Esophagus (tissue), 2 donors: Measurements from ENCODE around the gene SEMA7A. TPM values are rescaled to one million over a fixed set of nuclear protein-coding genes. Genes with fewer than 3 reads are reported as not detected.

Source experiments
- H3K27ac ChIP-seq, 2 donors: one replicate each; pipeline ENCODE4 v1.5.1; 2013; ENCODE audit warnings: low read depth in 2 of 2, mild to moderate bottlenecking in 2 of 2, inconsistent platforms in 1 of 2, low read length in 1 of 2, moderate library complexity in 1 of 2
- H3K27me3 ChIP-seq, 2 donors: one replicate each; pipeline ENCODE4 v1.6.1; 2013; ENCODE audit warnings: low read length in 2 of 2, control low read depth in 1 of 2, mild to moderate bottlenecking in 1 of 2; ENCODE audit not compliant: insufficient read depth in 2 of 2, control insufficient read depth in 1 of 2
- H3K36me3 ChIP-seq, 2 donors: one replicate each; pipeline ENCODE4 v1.6.1; 2013; ENCODE audit warnings: low read length in 1 of 2; ENCODE audit not compliant: control insufficient read depth in 2 of 2, insufficient read depth in 2 of 2
- H3K4me1 ChIP-seq, 2 donors: one replicate each; pipeline ENCODE4 v1.6.1; 2013; ENCODE audit warnings: low read length in 1 of 2; ENCODE audit not compliant: control insufficient read depth in 2 of 2, insufficient read depth in 2 of 2
- H3K4me3 ChIP-seq, 2 donors: one replicate each; pipeline ENCODE4 v1.5.1; 2013; ENCODE audit warnings: low read length in 2 of 2, mild to moderate bottlenecking in 2 of 2, low read depth in 1 of 2, moderate library complexity in 1 of 2
- H3K9me3 ChIP-seq, 2 donors: one replicate each; pipeline ENCODE4 v1.6.1; 2013; ENCODE audit warnings: mild to moderate bottlenecking in 2 of 2, low read depth in 1 of 2, low read length in 1 of 2, moderate library complexity in 1 of 2; ENCODE audit not compliant: control insufficient read depth in 2 of 2, insufficient read depth in 1 of 2
- WGBS, 2 donors: extraction: QIAGEN DNeasy Blood & Tissue Kit; methylation state at CpG; one replicate each; pipeline ENCODE4 v1.1.7; 2013; 5-methylcytosine and 5-hydroxymethylcytosine counted together
- polyA plus RNA-seq, 2 donors: library from polyadenylated mRNA; stranded (reverse); fragments of 200-250 nt; gene quantifications; one replicate each; pipeline ENCODE4 v1.2.3, GENCODE V29; 2013
- donor health status: healthy with polysubstance abuse.
- donor health status: Bipolar disorder and iron deficiency.

SEMA7A gene
- polyA plus RNA-seq, 2 donors = 2.2 to 9.6 TPM

DNA sequence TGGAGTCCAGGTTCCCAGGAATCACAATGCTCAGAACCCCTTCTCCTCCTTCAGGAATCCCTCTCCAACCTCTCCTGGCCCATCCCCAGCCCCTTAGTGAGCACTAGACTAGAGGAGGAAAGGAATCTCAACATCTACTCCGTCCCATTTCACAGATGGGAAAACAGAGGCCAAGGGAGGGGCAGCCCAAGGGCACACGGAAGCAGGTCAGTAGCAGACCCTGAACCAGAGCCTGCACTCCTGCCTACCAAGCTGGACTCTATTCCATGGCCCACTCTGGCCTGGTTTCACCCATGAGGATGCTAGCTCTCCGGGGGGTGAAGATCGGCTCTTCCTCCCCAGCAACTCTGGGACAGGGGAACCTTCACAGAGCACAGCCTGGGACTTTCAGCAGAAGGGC is 14.3 kb downstream of the SEMA7A start:
- H3K36me3 ChIP-seq = peaks cover 0 to 11% of the 10 kb centered on the region in 2 donors
- no peak overlapping the region for H3K27ac ChIP-seq
- 89 to 91% methylated on average over 4 of the region's 4 CpGs for WGBS, 2 donors
- H3K4me3 ChIP-seq = no peak overlapping the region
- H3K27me3 ChIP-seq = no peaks in the 10 kb centered on the region
- no peaks in the 10 kb centered on the region for H3K9me3 ChIP-seq
- H3K4me1 ChIP-seq = peaks cover 0 to 8% of the 10 kb centered on the region in 2 donors

DNA sequence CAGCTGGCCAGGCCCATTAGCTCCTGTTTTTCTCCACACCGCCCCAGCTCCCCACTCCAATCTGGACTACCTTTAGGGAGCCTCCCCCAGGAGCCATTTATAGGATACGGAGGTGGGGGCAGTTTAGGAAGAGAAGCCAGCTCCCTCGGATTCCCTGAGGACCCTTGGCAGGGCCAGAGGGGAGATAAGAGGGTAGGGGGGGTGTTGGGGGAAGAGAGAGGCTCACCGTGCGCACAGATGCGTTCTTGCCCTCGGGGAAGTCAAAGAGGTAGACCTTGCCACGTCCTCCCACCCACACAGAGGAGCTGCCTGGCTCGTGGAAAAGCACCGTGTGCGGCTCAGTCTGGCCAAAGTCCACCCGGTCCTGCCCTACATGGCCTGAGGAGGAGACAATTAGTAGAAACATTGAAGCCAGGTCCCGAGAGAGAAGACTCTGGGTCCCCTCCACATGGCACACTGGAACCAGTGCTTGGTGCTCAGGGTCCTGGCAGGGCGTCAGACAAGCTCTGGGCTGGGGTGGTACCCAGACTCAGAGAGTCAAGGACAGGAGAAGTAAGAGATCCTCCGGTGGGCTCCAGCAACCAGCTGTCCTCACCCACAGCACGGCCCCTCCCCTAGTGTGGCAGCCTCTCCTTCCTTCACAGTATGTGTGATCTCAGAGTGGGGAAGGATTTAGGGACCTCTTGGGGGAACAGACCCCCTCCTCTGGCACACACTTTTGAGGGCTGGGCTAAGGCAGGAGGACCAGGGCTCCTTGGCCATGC is 15.0 kb downstream of the SEMA7A start:
- H3K27me3 ChIP-seq = no peaks in the 10 kb centered on the region

DNA sequence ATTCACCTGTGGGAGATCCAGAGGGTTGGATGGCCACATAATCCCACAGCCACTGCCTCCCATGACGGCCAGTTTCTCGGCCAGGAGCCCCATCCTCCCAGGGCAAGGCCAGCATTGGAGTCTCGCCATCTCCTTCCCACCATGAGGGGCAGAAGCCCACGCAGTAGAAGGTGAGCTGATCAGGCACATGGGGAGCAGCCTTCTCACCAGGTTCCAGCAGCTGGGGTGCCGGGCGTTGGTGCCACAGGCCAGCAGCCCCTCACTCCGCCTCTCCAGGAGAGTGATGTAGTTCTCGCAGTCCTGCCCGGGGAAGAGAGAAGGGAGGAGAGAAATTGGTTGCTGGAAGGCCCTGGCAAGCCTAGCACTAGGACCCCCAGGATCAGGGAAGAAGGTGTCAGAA is 16.1 kb downstream of the SEMA7A start:
- Histone ChIP-seq H3K4me1 (peaks cover 0 to 8% of the 10 kb centered on the region in 2 donors), H3K9me3 (no peaks in the 10 kb centered on the region), H3K27me3 (no peaks in the 10 kb centered on the region), H3K27ac (no peak overlapping the region), H3K36me3 (peaks cover 0 to 11% of the 10 kb centered on the region in 2 donors), H3K4me3 (no peak overlapping the region)
- 95 to 98% methylated on average over 9 of the region's 9 CpGs for WGBS, 2 donors

More for the DNA sequence above, 15.0 kb downstream of the SEMA7A start:
- Histone ChIP-seq H3K27ac (no peak overlapping the region), H3K36me3 (peaks cover 0 to 11% of the 10 kb centered on the region in 2 donors), H3K4me3 (no peak overlapping the region), H3K9me3 (no peaks in the 10 kb centered on the region), H3K4me1 (peaks cover 0 to 8% of the 10 kb centered on the region in 2 donors)
- WGBS, 2 donors = 61 to 66% methylated on average over 16 of the region's 16 CpGs

DNA sequence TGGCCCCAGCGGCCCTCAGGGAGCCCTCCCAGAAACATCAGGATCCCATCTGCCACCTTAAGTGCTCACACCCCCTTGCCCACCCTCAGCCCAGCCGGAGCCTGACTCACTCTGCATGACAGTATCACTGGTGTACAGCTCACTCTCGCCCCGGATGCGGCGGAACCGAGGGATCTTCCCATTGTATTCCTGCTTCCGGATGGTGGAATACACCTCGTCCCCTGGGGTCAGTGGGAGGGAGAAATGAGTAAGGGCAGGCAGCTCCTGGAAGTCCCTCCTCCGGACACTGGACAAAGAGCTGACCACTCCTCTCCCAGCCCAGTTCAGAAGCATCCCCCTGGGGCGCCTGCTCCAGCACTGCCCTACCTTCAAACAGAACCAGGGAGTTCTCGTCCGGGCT is 16.5 kb downstream of the SEMA7A start:
- Histone ChIP-seq H3K27ac (no peak overlapping the region), H3K4me1 (peaks cover 0 to 8% of the 10 kb centered on the region in 2 donors), H3K27me3 (no peaks in the 10 kb centered on the region), H3K9me3 (no peaks in the 10 kb centered on the region), H3K4me3 (no peak overlapping the region), H3K36me3 (peaks cover 0 to 11% of the 10 kb centered on the region in 2 donors)
- WGBS, 2 donors = 85 to 88% methylated on average over 13 of the region's 13 CpGs

DNA sequence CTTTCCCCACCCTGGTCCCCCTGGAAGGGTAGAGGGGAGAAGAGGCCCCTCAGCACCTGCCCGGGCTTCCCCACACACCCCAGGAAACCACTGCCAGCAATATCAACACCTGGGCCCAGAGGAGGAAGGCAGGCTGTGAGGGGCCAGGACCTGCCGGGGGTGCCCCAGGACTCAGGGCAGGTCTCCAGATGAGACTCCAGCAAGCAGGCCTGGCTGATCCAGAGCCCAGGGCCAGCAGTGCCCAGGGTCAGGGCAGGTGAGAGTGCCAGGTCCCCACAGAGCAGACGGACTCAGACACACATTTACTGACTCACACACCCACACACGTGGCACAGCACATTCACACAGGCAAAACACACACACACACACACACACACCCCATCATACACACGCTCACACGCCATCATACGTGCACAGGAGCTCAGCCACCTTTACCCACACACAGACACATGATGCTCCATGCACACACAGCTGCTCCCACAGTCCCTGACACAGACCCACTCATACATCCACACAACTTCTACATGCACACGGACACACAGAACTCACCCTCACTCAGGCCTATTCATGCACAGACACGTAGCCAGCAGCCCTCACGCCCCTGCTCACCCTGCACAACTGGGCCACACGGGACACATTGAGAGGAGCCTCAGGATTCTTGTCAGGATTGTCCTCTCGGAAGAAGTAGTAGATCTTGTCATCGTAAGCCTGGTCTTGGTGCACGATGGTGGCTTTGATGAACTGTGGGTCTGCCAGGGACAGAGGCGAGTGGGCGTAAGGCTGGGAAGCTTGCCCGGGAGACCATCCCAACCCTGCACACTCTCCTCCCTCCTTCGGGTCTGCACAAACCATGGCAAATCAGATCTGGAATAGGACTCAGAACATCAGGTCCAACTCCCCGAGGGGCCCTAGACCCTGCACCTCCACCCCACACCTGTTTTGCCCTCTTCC is 17.5 kb downstream of the SEMA7A start:
- Histone ChIP-seq H3K9me3 (no peaks in the 10 kb centered on the region), H3K36me3 (peaks cover 0 to 11% of the 10 kb centered on the region in 2 donors), H3K4me1 (peaks cover 0 to 8% of the 10 kb centered on the region in 2 donors), H3K4me3 (no peak overlapping the region), H3K27me3 (no peaks in the 10 kb centered on the region), H3K27ac (no peak overlapping the region)
- 63 to 68% methylated on average over 19 of the region's 19 CpGs for WGBS, 2 donors

DNA sequence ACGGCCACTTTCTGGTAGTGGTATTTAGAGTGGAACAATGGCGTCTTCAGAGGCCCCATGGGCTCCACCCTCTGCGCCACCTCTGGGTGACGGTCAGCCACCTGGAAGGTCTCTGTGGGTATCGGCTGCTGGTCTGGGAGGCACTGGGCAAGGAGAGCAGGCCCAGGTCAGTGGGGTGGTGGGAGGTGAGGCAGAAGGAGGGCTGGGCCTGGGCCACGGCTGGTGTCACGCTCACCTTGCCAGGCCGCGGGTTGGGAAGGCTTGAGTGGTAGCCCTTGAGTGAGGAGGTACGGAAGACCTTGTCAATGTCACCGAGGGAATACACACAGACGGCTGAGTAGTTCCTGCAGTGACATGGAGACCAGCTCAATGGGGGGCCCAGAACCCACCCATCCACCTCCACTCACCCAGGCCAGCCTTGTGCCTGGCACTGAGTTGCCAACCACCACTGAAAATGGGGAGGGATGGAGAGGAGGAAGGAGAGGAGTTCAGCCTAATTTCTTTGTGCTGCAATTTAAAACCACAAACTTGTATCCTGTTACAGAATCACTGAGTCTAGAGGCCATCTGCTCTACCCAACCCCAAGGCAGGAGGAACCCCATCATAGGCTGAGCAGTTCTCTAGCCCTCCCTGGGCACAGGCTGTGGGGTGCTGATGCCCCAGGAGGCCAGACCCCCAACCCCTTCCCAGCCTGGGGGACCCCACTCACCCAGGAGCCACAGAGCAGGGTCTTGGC is 19.0 kb downstream of the SEMA7A start:
- no peaks in the 10 kb centered on the region for H3K27me3 ChIP-seq
- 95 to 96% methylated on average over 12 of the region's 12 CpGs for whole genome bisulfite sequencing, 2 donors
- H3K27ac ChIP-seq = no peak overlapping the region
- H3K4me3 ChIP-seq = no peak overlapping the region
- H3K9me3 ChIP-seq = no peaks in the 10 kb centered on the region
- H3K36me3 ChIP-seq = peaks cover 0 to 11% of the 10 kb centered on the region in 2 donors
- peaks cover 0 to 8% of the 10 kb centered on the region in 2 donors for H3K4me1 ChIP-seq

DNA sequence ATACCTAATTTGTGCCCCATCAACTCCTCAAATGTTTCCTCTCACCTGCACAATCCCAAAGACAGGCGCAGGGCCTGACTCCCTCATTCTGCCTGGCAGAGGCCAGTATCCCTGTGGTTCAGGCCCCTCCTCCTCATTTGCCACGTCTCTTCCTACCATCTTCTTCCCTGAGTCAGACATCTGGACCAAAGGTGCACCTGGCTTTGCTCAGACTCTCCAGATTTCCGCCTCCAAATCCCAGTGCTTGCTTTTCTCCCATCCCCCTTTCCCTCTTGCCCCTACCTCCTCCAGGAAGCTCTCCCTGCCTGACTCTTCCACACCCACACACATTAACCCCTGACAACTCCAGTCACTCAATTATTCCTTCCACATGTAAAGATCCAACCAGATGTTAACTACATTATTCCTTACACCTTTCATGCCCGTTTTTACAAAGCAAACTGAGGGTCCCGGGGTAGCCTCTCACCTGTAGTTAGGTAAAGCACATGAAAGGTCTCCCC is 19.6 kb downstream of the SEMA7A start:
- Histone ChIP-seq H3K9me3 (no peaks in the 10 kb centered on the region), H3K27me3 (no peaks in the 10 kb centered on the region), H3K36me3 (peaks cover 0 to 11% of the 10 kb centered on the region in 2 donors), H3K4me1 (peaks cover 0 to 8% of the 10 kb centered on the region in 2 donors), H3K27ac (no peak overlapping the region), H3K4me3 (no peak overlapping the region)
- 90 to 92% methylated on average over 5 of the region's 5 CpGs for WGBS, 2 donors

DNA sequence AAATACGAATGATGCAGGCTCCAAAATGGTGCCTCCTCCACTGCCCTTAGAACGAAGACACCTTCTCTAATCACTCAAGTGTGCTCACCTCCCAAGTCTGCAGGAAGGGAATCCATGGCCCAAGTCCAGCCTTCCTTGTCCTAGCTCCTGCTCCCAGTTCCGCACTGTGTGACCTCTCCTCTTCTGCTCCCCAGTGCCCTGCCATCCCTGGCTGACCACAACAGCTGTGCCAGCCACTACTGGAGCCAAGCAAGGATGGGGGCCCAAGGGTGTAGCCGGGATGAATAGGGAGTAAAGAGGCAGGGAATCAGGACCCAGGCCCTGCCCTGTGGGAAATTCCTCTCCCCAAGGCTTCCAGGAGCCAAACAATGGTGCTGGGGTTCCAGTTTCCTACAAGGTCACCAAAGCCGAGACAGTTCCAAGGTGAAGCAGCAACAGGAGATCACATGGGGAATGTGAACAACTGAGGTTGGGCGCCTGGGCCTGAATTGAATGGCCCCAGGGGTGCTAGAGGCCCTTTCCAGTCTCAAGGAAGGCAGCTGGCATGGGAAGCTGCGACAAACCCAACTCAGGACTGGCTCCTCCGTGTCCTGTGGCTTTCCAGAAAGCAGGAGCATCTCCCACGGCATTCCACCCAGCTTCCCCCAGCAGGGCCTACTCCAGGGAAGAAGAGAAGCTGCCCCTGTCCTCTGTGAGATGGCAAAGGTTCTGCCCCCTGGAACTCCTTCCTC is 20.2 kb downstream of the SEMA7A start:
- WGBS, 2 donors = 82 to 86% methylated on average over 9 of the region's 9 CpGs
- no peak overlapping the region for H3K27ac ChIP-seq
- no peak overlapping the region for H3K4me3 ChIP-seq
- H3K4me1 ChIP-seq = peaks cover 0 to 8% of the 10 kb centered on the region in 2 donors
- peaks cover 0 to 11% of the 10 kb centered on the region in 2 donors for H3K36me3 ChIP-seq
- no peaks in the 10 kb centered on the region for H3K9me3 ChIP-seq
- H3K27me3 ChIP-seq = no peaks in the 10 kb centered on the region
